PC-9 (cell line): Measurements from ENCODE around the gene DBX2.

Experiments
- EZH2 ChIP-seq: fragments of 200-600 bp; sonication (generic); IDR thresholded peaks from 2 replicates; pipeline ENCODE4 v1.8.0; 2017; ENCODE audit warnings: antibody characterized with exemption, low read depth
- TF ChIP-seq, protein P1 (sequence below): fragments of 200-600 bp; sonication (generic); conservative IDR thresholded peaks from 2 replicates; pipeline ENCODE4 v1.6.1; 2017; ENCODE audit warnings: mixed run types, antibody characterized with exemption, mild to moderate bottlenecking, moderate library complexity

DNA sequence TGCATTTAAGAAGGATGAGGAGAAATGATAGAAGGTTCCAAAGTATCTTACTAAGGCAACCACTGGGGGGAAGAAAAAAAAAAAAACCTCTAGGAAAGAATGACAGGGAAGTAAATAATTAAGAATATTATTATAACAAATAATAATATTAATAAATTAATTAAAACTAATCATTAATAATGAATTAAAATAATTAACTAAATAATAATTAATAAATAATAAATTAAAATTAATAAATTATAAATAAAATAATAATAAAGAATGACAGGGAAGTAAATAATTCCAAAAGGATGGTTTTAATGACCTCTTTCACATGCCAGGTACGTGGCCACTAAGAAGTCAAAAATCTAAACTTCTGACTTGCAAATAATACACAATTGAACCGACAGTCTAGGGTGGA is 9.9 kb downstream of the DBX2 start:
- TF ChIP-seq, protein P1, sequence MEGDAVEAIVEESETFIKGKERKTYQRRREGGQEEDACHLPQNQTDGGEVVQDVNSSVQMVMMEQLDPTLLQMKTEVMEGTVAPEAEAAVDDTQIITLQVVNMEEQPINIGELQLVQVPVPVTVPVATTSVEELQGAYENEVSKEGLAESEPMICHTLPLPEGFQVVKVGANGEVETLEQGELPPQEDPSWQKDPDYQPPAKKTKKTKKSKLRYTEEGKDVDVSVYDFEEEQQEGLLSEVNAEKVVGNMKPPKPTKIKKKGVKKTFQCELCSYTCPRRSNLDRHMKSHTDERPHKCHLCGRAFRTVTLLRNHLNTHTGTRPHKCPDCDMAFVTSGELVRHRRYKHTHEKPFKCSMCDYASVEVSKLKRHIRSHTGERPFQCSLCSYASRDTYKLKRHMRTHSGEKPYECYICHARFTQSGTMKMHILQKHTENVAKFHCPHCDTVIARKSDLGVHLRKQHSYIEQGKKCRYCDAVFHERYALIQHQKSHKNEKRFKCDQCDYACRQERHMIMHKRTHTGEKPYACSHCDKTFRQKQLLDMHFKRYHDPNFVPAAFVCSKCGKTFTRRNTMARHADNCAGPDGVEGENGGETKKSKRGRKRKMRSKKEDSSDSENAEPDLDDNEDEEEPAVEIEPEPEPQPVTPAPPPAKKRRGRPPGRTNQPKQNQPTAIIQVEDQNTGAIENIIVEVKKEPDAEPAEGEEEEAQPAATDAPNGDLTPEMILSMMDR: no peak
- TF ChIP-seq EZH2: no peak
